Parathyroid adenoma (tissue), 2 donors: ENCODE measurements around the gene FAM193A.
"Not testable (repeated sequence)": the region's sequence is repeated elsewhere in the genome, so short reads cannot be mapped to it uniquely, and the experiment has no call there.

Experiments used
- H2AFZ ChIP-seq: fragments of 300-600 bp; sonication (generic); one replicate; pipeline ENCODE4 v1.7.0; 2017; ENCODE audit warnings: antibody characterized with exemption, mild to moderate bottlenecking
- H3K27ac ChIP-seq: fragments of 300-600 bp; sonication (generic); one replicate; pipeline ENCODE4 v1.7.0; 2017
- H3K27me3 ChIP-seq: fragments of 300-600 bp; sonication (generic); one replicate; pipeline ENCODE4 v1.7.0; 2017; ENCODE audit warnings: low read length; ENCODE audit not compliant: control insufficient read depth, insufficient read depth
- H3K36me3 ChIP-seq: fragments of 300-600 bp; sonication (generic); one replicate; pipeline ENCODE4 v1.7.0; 2017; ENCODE audit warnings: low read length; ENCODE audit not compliant: control insufficient read depth, insufficient read depth
- H3K4me1 ChIP-seq: fragments of 300-600 bp; sonication (generic); one replicate; pipeline ENCODE4 v1.7.0; 2017; ENCODE audit warnings: control low read depth
- H3K4me2 ChIP-seq: fragments of 300-600 bp; sonication (generic); one replicate; pipeline ENCODE4 v1.7.0; 2017; ENCODE audit warnings: low read length
- H3K4me3 ChIP-seq: fragments of 300-600 bp; sonication (generic); one replicate; pipeline ENCODE4 v1.7.0; 2017; ENCODE audit warnings: low read depth, low read length
- H3K79me2 ChIP-seq: fragments of 300-600 bp; sonication (generic); one replicate; pipeline ENCODE4 v1.7.0; 2017; ENCODE audit warnings: control low read depth
- H3K9ac ChIP-seq: fragments of 300-600 bp; sonication (generic); one replicate; pipeline ENCODE4 v1.7.0; 2017; ENCODE audit warnings: mild to moderate bottlenecking
- H3K9me3 ChIP-seq: fragments of 300-600 bp; sonication (generic); one replicate; pipeline ENCODE4 v1.7.0; 2017; ENCODE audit warnings: low read length; ENCODE audit not compliant: control insufficient read depth
- TF ChIP-seq, protein P1 (sequence below): fragments of 300-600 bp; sonication (generic); IDR thresholded peaks from one replicate; pipeline ENCODE4 v1.7.0; 2017; ENCODE audit warnings: antibody characterized with exemption, mild to moderate bottlenecking
- donor health status: primary hyperparathyroidism.

Gene FAM193A

DNA sequence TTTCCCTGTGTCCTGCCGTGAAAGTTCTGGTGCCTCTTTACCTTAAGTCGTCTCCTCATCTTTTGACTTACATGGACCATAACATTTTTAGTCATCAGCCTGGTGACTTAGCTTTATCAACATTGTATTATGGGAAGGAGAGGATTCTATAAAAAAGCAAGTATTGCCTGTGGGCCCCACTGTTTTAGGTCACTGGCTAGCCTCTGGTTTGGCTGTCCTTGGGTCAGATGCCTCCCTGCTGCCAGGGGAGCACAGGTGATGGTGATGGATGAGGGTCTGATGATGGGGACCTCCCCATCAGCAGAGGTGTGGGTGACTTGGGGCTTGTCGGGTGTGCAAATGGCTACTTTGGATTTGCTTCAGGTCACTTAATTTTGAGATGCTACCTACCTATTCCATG is 51.8 kb downstream of the FAM193A start:
- no peak overlapping the region for H3K9ac ChIP-seq
- TF ChIP-seq, protein P1, sequence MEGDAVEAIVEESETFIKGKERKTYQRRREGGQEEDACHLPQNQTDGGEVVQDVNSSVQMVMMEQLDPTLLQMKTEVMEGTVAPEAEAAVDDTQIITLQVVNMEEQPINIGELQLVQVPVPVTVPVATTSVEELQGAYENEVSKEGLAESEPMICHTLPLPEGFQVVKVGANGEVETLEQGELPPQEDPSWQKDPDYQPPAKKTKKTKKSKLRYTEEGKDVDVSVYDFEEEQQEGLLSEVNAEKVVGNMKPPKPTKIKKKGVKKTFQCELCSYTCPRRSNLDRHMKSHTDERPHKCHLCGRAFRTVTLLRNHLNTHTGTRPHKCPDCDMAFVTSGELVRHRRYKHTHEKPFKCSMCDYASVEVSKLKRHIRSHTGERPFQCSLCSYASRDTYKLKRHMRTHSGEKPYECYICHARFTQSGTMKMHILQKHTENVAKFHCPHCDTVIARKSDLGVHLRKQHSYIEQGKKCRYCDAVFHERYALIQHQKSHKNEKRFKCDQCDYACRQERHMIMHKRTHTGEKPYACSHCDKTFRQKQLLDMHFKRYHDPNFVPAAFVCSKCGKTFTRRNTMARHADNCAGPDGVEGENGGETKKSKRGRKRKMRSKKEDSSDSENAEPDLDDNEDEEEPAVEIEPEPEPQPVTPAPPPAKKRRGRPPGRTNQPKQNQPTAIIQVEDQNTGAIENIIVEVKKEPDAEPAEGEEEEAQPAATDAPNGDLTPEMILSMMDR, result no peak

DNA sequence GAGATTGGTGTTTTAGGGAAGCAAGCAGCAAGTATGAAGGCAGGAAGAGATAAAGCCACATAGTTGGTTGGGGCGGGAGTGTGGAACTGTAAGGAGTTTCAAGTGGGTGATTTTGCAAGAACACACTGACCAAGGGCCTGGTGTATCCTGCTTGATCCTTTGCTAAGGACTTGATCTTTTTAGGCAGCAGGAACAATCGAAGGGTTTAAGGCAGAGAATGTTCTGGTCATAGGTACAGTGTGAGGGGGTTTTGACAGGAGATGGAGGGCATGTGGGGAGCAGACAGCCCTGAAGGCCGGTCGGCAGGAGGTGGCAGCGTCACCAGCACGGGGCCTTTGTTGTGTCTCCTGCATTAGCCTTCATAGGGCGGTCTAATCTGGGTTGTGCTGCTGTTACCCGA is 54.7 kb downstream of the FAM193A start:
- Histone ChIP-seq H3K27me3 (no peaks in the 10 kb centered on the region), H3K4me1 (no peaks in the 10 kb centered on the region), H3K4me3 (no peak overlapping the region), H3K9ac (no peak overlapping the region), H2AFZ (no peak overlapping the region), H3K4me2 (no peak overlapping the region), H3K27ac (no peak overlapping the region), H3K36me3 (no peaks in the 10 kb centered on the region), H3K79me2 (peaks cover 17% of the 10 kb centered on the region), H3K9me3 (no peaks in the 10 kb centered on the region)
- TF ChIP-seq, protein P1, result no peak

More for the DNA sequence above, 51.8 kb downstream of the FAM193A start:
- Histone ChIP-seq H3K4me1 (no peaks in the 10 kb centered on the region), H3K9me3 (no peaks in the 10 kb centered on the region), H2AFZ (no peak overlapping the region), H3K27ac (no peak overlapping the region), H3K4me3 (no peak overlapping the region), H3K4me2 (peak overlapping the region; percentile 22), H3K79me2 (peaks cover 25% of the 10 kb centered on the region), H3K27me3 (no peaks in the 10 kb centered on the region), H3K36me3 (no peaks in the 10 kb centered on the region)

DNA sequence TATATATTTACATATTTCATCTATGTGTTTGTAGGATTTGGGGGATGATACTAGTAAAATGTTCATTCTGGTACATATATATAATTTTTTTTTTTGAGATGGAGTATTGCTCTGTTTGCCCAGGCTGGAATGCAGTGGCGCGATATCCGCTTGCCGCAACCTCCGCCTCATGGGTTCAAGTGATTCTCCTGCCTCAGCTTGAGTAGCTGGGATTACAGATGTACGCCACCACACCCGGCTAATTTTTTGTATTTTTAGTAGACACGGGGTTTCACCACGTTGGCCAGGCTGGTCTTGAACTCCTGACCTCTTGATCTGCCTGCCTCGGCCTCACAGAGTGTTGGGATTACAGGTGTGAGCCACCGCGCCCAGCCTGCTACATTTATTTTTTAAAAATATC is 55.6 kb downstream of the FAM193A start:
- not testable (repeated sequence) for H2AFZ ChIP-seq, H3K4me2 ChIP-seq, H3K4me1 ChIP-seq, H3K36me3 ChIP-seq, H3K9me3 ChIP-seq, H3K9ac ChIP-seq, H3K27me3 ChIP-seq, H3K4me3 ChIP-seq, H3K27ac ChIP-seq
- peaks cover 13% of the 10 kb centered on the region for H3K79me2 ChIP-seq

DNA sequence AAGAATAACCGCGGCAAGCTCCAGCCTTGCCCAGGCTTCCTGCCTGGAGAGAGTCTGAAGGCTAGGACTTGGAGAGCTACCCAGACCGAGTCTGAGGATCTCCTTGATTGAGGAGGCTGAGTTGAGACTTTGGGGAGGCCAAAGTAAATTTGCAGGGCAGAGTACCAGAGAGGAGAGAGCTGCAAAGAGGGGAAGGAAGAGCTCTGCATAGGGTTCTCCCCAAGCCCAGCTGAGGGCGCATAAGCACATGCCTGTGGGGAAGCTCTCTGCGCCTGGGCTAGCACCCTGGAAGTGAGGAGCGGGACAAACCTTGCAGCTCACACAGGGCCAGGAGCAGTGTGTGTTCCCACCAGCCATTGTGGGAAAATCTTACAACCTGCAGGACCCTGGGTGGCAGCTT is 56.1 kb downstream of the FAM193A start:
- H2AFZ ChIP-seq, result no peak overlapping the region
- no peaks in the 10 kb centered on the region for H3K27me3 ChIP-seq
- no peak overlapping the region for H3K9ac ChIP-seq
- no peak overlapping the region for H3K27ac ChIP-seq
- no peaks in the 10 kb centered on the region for H3K9me3 ChIP-seq
- H3K4me1 ChIP-seq, result no peaks in the 10 kb centered on the region
- TF ChIP-seq, protein P1, result no peak
- peaks cover 13% of the 10 kb centered on the region for H3K79me2 ChIP-seq
- no peaks in the 10 kb centered on the region for H3K36me3 ChIP-seq
- H3K4me2 ChIP-seq, result no peak overlapping the region
- H3K4me3 ChIP-seq, result no peak overlapping the region

DNA sequence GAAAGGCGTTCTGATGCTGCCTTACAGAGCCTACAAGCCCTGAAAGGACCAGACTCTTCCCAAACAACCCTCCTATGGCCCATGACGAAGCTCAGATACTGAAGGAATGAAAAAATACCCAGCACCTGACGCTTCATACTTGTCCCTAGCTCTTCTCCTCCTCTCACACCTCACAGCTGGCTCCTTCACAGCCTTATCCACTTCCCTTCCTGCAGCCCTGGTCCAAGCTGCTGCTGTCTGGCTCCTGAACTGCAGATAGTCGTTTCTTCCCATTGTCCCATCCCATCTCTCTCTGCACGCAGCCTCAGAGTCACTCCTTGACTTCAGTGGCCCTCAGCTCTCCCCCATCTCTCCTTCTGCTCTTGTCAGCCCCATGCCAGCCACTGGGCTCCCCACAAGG is 56.6 kb downstream of the FAM193A start:
- Histone ChIP-seq H2AFZ (no peak overlapping the region), H3K27ac (no peak overlapping the region), H3K27me3 (no peaks in the 10 kb centered on the region), H3K4me2 (no peak overlapping the region), H3K36me3 (no peaks in the 10 kb centered on the region), H3K4me1 (no peaks in the 10 kb centered on the region), H3K4me3 (no peak overlapping the region), H3K79me2 (peaks cover 13% of the 10 kb centered on the region), H3K9ac (no peak overlapping the region), H3K9me3 (no peaks in the 10 kb centered on the region)
- TF ChIP-seq, protein P1, result no peak
